Measurements from ENCODE around the gene FNDC3B.

FNDC3B gene

DNA sequence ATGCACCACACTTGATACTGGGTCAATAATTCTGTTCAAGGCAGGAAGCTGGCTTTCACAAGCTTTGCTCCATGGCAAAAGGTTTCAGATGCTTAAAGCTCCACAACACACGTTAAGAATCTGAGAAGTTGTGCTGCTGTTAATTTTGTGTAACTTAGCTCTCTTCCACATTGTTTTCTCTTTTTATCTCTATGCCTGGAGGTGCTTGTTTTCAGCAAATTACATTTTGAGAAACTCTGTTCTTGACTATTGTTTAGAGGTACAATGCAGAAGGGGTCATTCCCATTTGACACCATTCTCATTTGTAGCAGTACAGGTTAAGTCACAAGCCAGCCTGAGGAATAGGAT, 156.0 kb downstream of the FNDC3B start:
- no peak for FAIRE-seq

DNA sequence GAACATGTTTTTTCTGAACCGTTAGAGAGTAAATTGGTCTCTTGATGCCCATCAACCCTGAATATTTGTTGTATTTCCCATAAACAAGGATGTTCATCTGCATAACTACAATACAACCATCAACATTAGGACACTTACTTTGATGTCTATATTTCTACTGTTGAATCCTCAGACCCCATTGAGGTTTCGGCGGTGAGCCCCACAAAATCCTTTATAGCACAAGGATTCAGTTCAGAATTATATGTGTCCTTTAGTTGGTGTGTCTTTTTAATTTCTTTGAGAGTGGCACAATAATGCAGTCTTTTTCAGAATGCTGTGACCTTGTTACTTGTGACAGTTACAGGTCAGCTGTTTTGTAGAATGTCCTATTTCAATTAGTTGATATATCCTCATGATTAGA, 158.0 kb downstream of the FNDC3B start:
- FAIRE-seq = no peak

DNA sequence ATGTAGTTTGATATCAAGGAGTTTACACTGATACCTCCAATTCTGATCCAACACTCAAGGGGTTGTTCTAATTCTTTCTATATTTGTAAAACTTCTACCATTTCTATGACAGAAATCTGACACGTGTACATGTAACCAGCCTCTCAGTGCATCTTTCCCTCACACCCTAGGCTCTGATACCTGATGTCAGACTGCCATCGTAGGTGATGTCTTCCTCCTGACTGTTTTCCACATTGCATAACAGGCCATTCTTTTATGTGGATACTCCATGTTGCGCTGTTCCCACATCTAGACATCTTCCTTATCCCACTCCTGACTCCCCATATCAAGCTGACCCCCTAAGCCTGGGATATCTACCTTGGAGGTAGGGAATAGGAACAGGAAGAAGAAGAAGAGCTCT, 159.1 kb downstream of the FNDC3B start:
- FAIRE-seq = no peak

DNA sequence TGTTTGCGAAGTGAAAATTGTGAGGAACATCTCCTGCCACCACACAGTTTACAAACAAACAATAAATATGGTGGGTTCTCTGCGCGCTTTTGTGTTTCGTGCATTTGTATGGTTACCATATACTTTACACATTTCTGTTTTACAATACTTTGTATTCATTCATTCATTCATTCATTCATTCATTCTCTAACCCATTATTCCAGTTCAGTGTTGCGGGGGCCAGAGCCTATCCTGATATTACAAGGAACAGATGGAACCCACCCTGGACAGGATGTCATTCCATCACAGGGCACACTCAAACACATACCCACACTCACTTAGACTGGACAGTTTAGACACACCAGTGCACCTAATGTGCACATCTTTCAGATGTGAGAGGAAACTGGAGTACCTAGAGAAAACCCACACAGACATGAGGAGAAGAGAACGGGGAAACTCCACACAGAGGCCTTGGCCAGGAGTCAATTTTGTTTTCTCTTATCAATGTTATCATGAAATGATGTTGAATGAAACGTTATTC, 160.5 kb downstream of the FNDC3B start:
- no peak for FAIRE-seq

DNA sequence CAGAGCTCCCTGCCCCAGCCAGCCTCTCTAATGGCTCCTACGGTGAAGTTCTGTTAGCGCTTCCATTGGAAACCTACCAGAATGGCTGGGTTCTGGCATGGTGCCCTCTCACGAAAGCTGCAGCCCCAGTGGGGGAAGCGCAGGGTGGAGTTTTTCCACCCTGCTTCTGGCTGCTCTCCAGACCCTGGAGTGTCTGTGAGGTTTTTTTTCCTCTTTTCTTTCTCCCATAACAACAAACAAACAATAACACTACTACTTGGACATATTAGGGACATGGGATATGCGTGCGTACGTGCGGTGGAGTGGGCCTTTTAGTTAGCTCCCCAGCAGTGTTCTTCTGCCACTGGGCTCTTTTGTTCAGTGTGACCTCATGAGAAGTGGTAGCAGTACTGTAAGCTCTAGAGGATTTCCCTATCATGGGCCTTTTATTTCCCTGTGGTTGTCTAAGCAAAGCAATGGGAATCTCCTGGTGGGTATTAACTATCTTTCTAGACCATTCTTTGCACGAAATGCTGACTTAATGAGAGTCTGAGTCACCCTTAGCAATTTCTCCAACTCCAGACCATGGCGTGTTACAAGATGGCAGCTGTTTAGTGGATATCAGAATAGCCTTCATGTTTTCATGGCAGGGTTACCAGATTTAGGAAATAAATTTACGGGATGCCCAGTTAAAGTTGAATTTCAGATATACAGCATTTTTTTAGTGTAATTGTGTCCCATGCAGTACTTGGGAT, 161.9 kb downstream of the FNDC3B start:
- no peak for FAIRE-seq

DNA sequence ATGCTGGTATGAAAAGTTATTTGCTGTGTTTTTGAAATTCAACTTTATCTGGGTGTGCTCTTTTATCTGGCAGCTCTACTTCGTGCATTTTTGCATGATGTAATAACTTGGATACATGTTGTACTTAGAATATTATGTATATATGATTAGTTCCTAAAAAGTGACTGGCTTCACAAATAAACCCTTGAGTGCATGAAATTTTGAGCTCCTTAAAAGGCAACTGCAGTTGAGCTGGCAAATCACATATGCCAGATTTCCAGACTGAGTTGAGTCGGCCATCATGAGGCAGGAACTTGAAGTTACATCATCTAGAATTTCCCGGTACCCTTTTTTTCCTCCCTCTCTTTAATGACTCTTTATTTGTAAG, 162.5 kb downstream of the FNDC3B start:
- no peak for FAIRE-seq

DNA sequence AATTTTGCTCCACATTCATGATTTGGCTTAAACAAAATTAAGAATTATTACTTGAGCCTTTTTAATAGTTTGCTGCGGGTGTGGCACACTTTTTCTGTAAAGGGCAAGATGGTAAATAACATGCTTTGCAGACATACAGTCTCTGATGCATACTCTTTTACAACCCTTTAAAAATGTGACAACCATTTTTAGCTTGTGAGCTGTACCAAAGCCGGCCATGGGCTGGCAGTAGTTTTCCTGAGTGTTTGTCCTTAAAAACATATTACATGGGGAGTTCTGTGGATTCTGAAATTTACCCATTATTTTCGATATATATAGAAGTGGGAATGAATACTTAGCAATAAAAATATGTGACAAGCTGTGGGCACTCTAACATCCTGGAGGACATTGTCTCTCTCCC, 163.4 kb downstream of the FNDC3B start:
- no peak for FAIRE-seq

DNA sequence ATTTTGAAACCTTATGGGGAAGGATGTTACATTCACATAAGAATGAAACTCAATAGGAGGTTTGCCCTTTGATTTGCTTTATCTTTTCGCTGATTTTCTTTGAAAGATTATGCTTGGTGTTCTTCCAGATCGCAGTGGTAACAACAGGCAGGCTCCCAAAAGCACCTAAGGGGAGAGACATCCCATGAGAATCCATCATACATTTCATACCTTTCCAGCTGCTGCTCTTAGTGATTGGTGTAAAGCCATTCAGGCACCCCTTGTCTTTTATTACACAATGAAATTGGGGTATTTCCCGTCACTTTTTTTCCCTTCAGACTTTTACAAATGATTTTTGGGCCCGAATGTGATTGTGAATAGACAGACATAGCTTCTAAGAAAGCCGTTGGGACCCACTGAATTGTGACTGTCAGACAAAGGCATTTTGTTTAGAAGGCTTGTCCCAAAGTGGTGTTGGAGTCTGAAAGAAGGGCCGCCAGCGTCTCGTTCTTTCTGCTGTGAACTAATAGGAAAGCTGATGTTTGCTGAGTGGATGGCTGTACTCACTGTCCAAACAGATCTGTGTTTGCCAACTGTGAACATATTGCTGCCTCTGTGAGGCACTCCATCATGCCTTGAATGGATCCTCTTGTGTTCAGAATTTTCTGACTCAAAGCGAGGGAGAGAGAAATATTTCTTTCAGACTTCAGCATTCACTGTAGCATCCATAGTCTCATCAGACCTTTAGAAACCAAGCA, 164.3 kb downstream of the FNDC3B start:
- FAIRE-seq = no peak

DNA sequence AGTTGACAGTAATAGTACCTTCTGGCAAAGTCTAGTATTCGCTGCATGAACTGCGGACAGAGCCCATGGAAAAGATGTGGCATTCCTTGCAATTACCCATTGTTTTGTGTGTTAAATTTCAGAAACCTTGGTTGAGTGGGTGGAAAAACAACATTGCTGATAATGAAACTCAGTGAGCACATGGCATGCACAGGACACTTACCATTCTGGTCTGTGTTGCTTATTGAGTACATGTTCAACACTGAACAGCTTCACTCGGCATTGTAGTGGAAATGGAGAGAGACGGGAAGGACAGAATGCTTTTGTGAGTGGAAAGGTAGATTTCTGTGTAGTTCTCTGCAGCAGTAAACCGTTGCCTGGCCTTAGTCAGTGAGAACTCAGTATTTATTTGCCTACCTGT, 165.3 kb downstream of the FNDC3B start:
- FAIRE-seq = no peak

DNA sequence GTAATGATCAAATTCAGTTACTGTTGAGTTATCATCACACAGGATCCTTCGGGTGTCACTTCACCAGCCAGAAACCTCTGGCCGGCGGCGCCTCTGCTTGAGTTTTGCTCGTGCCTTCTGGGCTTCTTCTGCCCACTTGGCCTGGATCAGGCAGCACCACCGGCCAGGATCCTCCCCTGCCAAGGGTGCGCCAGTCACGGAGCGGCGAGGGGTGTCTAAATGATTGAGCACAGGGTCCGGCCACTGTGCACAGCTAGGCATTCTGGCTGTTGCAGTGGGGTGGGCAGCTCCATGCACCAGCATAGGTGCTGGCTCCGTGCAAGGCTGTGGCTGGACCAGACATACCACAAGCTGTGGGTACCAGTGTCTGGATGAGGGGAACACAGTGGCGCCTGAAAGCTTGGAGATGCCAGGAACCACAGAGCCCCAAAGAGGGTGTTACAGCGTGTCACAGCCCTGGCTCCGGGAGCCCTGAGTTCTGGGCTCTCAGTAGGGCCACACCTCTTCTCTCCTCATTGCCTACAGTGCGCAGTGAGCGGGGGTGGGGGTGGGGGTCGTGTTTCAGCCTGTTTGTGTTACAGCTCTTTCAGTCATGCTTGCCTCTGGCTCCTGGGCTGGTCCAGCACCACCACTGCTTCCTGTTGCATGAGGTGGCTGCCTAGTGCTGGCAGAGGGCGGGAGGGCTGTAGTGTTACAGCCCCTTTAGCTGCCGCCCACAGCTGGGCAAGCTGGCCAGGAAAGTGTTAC, 169.4 kb downstream of the FNDC3B start:
- FAIRE-seq = no peak

DNA sequence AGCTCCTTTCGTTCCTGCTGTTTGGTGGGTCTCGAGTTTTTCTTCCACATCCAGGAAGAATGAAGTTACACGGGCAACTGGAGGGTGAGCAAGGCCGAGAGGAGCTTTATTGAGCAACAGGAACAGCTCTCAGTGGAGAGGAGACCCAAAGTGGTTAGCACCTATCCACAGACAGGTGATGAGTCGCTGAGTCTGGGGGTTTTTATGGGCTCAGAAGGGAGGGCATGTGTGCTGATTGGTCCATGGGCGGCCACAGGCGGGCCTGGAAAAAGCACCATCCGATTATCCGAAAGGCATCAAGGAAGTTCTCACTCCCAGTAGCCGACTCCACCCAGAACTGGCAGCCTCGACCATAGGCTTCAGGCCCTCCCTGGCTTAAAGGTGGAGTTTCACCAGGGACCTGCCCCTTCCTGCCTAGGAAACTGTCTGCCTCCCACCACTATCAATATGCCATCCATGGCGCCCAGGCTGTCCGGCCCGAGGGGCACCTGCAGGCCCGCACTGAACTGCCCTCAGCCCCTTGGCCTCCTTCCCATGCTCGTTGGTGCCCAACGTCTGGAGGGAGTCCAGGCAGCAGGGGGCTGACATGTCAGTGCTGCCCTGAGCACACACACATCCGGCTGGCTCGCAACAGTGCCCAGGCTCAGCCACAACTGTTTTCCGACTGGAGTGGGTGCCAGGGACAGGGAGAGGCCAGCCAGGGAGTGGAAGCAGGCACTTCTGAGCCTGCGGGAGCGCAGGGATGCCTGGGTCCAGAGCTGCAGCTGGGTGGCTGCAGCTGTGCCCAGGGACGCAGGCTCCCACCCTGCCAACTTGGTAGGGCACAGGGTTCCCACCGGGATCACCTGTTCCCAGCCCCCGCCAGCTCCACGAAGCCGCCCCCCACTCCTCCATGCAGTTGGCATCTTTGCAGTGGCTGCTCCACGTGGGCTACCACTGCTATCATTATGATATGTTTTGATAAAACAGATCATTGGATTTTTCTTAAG, 170.2 kb downstream of the FNDC3B start:
- no peak for FAIRE-seq

DNA sequence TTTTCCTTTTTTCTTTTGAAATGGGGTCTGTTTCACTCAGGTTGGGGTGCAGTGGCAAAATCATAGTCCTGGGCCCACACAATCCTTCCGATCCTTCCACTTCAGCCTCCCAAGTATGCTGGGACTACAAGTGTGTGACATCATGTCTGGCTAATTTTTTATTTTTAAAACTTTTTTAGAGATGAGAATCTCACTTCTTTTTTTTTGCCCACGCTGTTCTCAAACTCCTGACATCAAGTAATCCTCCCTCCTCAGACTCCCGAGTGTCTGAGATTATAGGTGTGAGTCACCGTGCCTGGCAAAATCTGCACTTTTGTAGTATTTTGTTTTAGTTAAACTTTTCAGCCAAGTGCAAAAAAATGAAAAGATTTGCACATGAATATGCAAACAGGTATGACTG, 171.0 kb downstream of the FNDC3B start:
- FAIRE-seq = no peak

DNA sequence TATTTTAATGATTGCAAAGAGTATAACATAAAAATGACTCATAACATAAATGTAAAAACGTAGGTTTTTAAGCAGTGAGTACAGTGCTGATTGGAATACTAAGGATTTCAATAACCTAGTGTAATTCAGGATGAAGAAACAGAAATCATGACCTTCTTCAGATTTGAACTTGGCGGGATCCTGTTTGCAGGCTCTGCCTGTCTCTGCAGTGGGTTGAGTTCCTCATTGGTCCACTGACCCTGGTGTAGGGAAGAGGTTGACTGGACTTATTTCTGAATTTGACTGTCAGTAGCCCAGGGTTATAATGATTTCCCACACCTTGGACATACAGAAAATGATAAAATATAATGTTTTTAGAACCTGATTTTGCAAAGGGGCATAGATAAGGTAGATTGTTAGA, 171.7 kb downstream of the FNDC3B start:
- no peak for FAIRE-seq

DNA sequence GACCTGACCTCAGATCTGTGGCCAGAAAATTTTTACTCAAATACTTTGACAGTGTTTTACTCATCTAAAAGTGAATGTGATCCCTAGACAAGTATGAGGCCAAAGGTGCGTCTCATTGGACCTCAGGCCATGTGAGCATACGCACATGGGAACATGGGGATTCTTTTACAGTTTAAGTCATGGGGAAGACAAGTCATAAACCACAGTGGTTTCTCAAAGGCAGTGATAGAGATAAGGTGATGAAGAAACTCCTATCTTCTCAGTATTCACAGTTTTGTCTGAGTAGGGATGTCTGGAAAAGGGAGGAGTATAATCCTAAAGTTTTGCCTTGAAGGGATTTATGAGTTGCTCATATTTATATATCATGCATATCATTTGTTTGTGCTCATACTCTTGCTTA, 173.8 kb downstream of the FNDC3B start:
- no peak for FAIRE-seq

DNA sequence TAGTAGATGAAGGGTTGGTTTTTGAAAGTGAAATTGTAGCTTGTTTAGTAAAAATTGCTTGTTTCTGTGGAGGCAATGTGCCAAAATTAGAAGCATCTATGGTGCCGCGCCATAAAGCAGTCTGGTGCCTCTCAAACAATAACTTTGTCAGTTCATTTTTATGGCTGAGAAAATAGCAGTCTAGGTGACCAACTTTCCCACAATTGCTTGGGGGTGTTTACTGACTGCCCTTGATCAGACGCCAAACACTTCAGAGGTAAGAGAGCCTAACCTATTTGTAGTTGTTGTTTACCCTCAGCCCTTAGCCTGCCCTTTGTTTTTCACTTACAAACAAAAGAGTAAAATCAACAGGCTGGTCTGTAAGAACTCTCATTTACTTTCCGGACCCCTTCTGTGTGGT, 174.5 kb downstream of the FNDC3B start:
- FAIRE-seq = no peak

DNA sequence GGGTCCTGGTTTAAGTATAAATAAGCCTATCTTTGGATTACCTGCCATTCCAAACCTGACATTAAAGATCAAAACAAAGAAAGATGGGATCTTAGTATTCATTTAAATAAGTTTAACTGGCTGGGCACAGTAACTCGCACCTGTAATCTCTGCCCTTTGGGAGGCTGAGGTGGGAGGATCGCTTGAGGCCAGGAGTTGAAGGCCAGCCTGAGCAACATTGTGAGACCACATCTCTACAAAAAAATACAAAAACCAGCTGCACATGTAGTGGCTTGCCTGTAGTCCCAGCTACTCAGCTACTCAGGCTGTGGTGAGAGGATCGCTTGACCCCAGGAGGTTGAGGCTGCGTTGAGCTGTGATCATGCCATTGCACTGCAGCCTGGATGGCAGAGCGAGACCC, 176.9 kb downstream of the FNDC3B start:
- no peak for FAIRE-seq

DNA sequence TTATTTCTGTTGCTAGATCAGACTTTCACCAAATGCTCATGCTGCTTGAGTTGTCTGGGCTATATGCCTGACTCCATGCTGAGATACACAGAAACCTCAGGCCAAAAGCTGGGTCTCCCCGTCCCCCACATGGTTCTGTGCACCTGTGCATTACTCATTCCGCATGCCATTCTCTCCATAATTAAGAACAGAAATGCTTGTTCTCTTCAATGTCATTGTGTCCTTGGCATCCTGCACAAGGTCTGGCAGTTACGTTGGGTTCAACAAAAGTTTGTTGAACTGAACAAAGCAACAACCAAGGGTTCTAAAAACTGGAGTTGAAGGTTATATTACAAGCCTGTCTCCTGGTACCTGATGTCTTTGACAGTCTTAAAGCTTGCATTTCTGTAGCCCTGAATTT, 177.5 kb downstream of the FNDC3B start:
- FAIRE-seq = no peak

DNA sequence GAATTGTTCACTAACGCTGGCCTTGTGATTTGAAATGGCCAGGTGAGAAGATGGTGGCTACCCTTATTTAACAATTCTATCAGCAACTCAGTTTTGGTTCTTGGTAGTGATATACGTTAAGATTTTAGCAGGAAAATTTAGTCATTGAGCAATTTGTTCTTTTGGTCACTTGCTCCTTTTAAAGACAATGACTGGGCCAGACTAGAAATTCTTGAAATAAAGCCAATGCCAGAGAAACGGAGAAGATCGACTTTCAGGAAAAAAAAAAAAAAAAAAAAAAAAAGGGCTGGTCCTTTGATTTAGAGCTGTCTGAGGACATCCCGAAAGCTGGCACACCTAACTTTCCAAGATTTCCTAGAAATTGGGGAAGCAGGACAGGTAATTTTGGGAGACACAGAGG, 178.5 kb downstream of the FNDC3B start:
- no peak for FAIRE-seq

DNA sequence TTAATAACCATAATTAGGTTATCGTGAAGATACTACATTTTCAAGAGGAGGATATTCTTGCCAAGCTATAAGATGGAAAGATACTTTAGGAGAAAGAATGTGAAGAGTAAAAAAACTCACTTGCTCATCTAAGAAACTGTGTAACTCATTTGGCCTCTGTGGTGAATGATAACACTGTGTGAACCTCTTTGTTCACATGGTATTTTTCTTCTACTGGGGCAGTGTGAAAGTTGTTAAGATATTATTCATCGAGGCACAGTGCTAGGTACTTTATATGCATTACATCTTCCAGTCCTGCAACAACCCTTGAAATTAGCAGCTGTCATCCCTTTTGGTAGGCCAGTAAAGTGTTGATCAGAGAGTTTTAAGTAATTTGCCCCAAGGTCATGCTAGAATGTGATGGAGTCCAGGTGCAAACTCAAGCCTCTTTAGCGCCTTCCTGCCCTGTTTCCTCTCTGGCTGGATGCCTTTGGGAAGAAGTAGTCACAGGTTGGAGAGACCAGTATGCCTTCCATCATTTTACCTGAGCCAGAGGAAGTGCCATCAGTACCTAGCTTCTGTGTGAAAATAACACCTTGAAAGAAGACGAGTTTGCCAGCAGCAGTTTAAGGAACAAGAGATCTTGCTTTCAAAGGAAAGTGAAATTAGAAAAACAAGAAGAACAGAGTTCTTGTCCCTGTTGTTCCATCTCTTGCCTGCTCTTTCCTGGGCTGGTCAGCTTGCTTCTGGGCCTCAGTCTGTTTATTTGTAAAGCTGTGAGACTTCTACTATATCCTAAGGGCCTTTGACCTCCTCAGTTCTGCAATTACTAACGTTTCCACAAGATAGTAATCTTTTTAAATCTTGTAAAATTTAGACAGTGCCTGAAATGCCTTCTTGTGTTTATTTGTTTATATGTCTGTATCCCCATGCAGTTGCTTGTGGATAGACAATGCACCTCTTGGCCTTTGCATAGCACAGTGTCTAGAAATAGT, 179.3 kb downstream of the FNDC3B start:
- no peak for FAIRE-seq

DNA sequence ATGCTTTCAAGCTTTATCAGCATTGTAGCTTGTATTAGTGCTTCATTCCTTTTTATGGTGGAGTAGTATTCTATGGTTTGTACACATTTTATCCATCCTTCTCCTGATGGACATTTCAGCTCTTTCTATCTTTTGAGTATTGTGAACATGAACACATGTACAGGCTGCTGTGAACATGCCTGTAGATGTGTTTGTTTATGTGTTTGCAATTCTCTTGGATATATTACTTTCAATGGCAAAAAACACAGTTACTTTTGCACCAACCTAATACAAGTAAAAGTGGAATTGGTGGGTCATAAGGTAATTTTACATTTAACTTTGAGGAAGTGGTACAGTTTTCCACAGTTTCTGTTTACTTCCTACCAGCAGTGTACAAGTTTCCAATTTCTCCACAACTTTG, 180.4 kb downstream of the FNDC3B start:
- FAIRE-seq = no peak

DNA sequence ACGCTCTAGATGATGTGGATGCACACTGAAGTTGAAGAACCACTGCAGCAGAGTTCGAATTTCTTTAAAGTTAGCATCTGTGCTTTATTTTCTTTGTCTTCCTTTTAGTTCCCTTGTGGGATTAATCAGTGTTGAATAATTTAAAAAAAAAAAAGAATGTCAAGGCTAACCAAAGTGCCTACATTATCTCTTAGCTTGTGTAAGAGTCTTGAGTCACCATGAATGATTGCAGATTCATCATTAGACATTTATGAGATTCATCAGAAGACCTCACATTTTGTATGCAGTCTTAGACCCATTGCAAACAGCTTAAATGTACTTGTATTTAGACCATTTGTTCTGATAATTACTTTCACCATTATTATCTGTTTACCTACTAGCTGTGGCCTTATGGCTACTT, 182.2 kb downstream of the FNDC3B start:
- FAIRE-seq = no peak

Data from endometrium (tissue), 2 donors.